ENCODE measurements around the gene ALG11. TPM values are rescaled to one million over a fixed set of nuclear protein-coding genes. Genes with fewer than 3 reads are reported as not detected.

Gene ALG11
- total RNA-seq, 1 experiment from 2014 or later = 22.6 TPM

- no peak overlapping the region for H3K4me2 ChIP-seq (ENCODE audit: low read length)
- no peaks in the 10 kb centered on the region for H3K4me1 ChIP-seq (ENCODE audit: control insufficient read depth in 1 of 2, insufficient read depth in 2 of 2, low read length in 2 of 2)
- H3K27ac ChIP-seq (ENCODE audit: low read depth, low read length) = no peak overlapping the region
- DNase-seq (ENCODE audit: low read depth, low spot score) = no peak
- no peak overlapping the region for H2AFZ ChIP-seq (ENCODE audit: low read depth, low read length, poor library complexity, severe bottlenecking)
- intact Hi-C loops (cut with micrococcal nuclease) = no loop called here
- POLR2A ChIA-PET = interaction anchor here (0.6 kb wide), 1 partner anchor 38 kb away, joined by 3 read pairs; no protein-coding TSS in a partner anchor
- no peak overlapping the region for H3K4me3 ChIP-seq (replicated peaks in 1 of 2; ENCODE audit: low read depth in 1 of 2, low read length in 2 of 2)
- CTCF ChIA-PET = no interaction called here
- H3K36me3 ChIP-seq (ENCODE audit: control insufficient read depth in 1 of 2, insufficient read depth in 2 of 2, low read length in 2 of 2) = no peaks in the 10 kb centered on the region
- H3K9me2 ChIP-seq (ENCODE audit: insufficient read depth) = no peaks in the 10 kb centered on the region
- no peak overlapping the region for H3K9ac ChIP-seq (ENCODE audit: low read length)
- no peaks in the 10 kb centered on the region for H3K27me3 ChIP-seq (ENCODE audit: insufficient read depth, low read length)
- RAD21 ChIA-PET (ENCODE audit: low non-redundant PET in 1 of 2, low total read pairs in 2 of 2, uncharacterized antibody in 2 of 2, unreplicated experiment in 2 of 2) = no interaction called here
- ATAC-seq = no peak
- no peaks in the 10 kb centered on the region for H3K9me3 ChIP-seq (ENCODE audit: control insufficient read depth in 1 of 2, insufficient read depth in 1 of 2, low read depth in 1 of 2, low read length in 2 of 2)
- TF ChIP-seq SIN3A (IDR thresholded peaks at IDR 0.05; ENCODE audit: low read depth) (no peak), SP1 (IDR thresholded peaks at IDR 0.05; ENCODE audit: low read depth) (no peak), FOSL1 (IDR thresholded peaks at IDR 0.05; ENCODE audit: low read depth) (no peak), POLR2A (IDR thresholded peaks at IDR 0.05; ENCODE audit: borderline replicate concordance, extremely low read depth, insufficient read depth, insufficient read length) (no peak), EGR1 (IDR thresholded peaks at IDR 0.05; ENCODE audit: low read depth) (no peak), RAD21 (IDR thresholded peaks at IDR 0.05; ENCODE audit: low read depth) (no peak), SRF (IDR thresholded peaks at IDR 0.05; ENCODE audit: low read depth) (no peak), REST (IDR thresholded peaks at IDR 0.05; ENCODE audit: low read depth) (no peak)
- H3K79me2 ChIP-seq (ENCODE audit: insufficient read depth, low read length) = no peaks in the 10 kb centered on the region
- H4K20me1 ChIP-seq (ENCODE audit: insufficient read depth) = no peaks in the 10 kb centered on the region
- BruUV-seq (replicated peaks) = no TSS peak
Observed at GRCh38 chr13:52034616-52035226, 22.5 kb downstream of the ALG11 start.

All from HCT116 (cell line).